GM18519 (cell line): ENCODE data around the gene AFF2.

ENCODE experiments used
- ATAC-seq: cut with Tn5 transposase; IDR thresholded peaks from one replicate; pipeline ENCODE4 v1.9.1; 2021; ENCODE audit warnings: mild to moderate bottlenecking, moderate library complexity; ENCODE audit not compliant: unreplicated experiment, low FRiP score

AFF2 gene

DNA sequence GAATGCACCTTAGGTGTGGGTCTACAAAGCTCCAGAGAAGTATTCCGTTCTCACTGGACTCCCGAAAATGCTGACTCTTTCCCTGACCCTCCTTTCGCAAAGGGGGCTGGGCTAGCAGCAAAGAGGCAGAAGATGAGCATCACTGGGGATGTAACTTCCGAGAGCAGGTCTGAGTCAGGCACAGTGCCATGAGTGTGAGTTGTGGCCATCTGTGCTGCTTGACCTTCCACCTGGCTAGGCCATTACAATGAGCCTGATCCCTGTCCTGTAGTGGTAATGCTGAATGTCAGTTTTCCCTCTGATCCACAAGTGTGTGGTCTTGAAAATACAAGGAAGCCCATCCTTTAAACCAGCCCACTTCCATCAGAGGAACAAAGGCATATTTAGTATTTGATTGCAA lies 479.4 kb downstream of the AFF2 start:
- no peak for ATAC-seq

GRCh38 chrX:148984238-148984637 lies 483.8 kb downstream of the AFF2 start:
- no peak for ATAC-seq

DNA sequence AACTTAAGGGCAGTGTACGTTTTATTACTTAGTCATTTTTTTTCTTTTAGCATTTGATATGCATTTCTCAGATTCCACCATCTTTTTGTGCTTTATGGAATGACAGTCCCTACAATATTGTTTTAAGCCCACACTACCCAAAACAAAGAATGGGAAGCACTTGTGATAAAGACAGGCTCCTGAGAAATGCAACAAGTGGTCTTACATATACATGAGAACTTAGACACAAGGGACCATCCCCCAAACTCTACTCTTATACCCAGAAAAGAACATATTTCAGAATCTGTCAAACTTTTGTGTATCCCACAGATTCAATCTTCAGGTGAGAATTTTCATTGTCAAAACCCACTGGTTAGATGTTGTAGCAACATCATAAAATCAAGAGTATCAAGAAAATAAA lies 491.1 kb downstream of the AFF2 start:
- ATAC-seq = no peak

- ATAC-seq = no peak
Measured at GRCh38 chrX:148995661-148996060, 495.2 kb downstream of the AFF2 start.

GRCh38 chrX:149002320-149002719 lies 501.9 kb downstream of the AFF2 start:
- no peak for ATAC-seq

GRCh38 chrX:149003863-149004660 lies 503.6 kb downstream of the AFF2 start:
- no peak for ATAC-seq

- no peak for ATAC-seq
Measured at GRCh38 chrX:149004936-149005335, 504.5 kb downstream of the AFF2 start.

GRCh38 chrX:149006235-149006634 lies 505.8 kb downstream of the AFF2 start:
- ATAC-seq = no peak

DNA sequence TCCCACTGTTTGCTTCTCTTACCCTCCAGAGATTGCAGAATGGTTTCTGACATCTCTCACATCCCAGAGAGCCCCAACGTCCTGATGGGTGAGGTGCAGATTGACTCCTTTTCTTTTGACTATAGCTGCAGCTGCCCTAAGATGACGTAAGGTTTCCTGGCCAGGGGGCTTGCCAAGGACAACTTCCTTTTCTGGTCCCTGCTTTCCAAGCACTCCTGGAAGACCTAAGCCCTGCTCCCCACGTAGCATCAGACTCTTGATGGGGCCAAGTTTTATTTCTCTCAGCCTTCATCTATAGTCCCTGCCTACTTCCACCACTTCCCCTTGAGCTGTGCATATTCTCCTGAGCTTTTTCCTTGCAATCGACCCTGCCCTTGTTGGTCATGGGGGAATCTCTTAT lies 507.0 kb downstream of the AFF2 start:
- ATAC-seq = no peak

DNA sequence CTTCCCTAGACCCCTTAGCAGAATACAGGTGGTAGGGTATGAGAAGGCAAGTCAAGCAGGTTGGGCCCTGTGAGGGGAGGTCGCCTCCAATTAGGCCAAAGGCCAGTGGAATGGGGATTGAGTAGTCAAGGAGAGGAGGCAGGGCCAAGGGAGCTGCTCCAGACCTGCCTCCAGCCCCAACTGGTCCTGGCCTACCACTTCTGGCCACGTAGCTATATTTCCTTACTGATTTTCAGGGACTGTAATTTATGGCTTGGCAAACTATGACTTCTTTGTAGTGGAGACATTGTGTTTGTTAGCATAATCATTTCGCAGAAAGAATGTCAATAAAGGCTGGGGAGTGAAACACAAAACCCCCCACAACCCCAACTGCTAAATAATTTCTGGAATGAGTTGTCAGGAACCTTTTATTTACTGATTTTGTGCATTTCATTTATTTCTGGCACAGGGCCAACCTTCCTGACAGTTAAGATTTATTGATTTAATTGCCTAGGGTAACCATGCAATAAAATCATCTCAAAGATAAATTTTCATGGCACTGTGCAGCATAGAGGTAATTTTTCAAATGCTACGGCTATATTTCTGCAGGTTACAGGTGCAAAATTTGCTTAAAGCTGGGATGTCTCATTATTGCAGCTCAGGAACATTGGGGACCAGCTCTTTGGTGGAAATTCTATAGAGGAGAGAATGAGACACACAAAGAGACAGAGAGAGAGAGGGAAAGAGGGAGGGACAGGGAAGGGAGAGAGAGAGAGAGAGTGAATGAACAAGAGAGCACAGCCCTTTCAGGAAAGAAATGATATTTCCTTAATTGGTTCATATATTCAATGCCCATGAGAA lies 509.8 kb downstream of the AFF2 start:
- ATAC-seq = no peak

GRCh38 chrX:149010853-149011224 lies 510.4 kb downstream of the AFF2 start:
- ATAC-seq = no peak

- ATAC-seq = no peak
Measured at GRCh38 chrX:149013081-149013480, 512.7 kb downstream of the AFF2 start.

DNA sequence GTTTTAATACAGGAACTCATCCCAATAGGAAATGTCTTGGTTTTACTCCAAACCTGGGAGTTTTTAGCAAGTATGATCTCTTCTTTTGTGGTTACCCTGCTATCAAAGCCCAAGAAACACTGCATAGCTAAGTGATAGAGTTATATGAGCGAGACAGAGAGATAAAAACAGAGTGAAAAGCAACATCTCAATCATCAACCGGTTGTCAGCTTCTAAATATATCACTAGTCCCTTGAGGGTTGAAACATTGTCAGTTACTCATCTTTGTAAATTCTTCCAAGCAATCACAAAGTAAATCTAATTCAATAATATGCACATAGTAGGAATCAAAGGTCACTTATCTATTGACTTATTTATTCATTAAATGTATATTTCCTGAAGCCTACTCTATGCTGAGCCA lies 520.7 kb downstream of the AFF2 start:
- no peak for ATAC-seq

- no peak for ATAC-seq
Measured at GRCh38 chrX:149022485-149022884, 522.1 kb downstream of the AFF2 start.

GRCh38 chrX:149032449-149032848 lies 532.0 kb downstream of the AFF2 start:
- no peak for ATAC-seq

GRCh38 chrX:149036086-149036485 lies 535.7 kb downstream of the AFF2 start:
- ATAC-seq = no peak

DNA sequence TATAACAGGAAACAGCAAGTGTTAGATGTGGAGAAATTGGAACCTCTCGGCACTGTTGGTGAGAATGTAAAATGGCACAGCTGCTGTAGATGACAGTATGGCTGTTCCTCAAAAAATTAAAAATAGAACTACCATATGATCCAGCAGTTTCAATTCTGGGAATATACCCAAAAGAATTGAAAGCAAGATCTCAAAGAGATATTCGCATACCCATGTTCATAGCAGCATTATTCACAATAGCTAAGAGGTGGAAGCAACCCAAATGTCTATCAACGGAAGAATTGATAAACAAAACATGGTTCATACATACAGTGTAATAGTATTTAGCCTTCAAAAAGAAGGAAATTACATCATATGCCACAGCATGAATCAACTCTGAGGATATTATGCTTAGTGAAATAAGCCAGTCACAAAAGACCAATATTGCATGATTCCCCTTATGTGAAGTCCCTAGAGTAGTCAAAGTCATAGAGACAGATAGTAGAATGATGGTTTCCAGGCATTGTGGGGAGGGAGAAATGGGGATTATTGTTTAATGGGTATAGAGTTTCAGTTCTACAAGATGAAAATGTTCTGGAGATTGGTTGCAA lies 537.0 kb downstream of the AFF2 start:
- no peak for ATAC-seq

- no peak for ATAC-seq
Measured at GRCh38 chrX:149039057-149039456, 538.6 kb downstream of the AFF2 start.

- no peak for ATAC-seq
Measured at GRCh38 chrX:149040873-149041535, 540.6 kb downstream of the AFF2 start.

DNA sequence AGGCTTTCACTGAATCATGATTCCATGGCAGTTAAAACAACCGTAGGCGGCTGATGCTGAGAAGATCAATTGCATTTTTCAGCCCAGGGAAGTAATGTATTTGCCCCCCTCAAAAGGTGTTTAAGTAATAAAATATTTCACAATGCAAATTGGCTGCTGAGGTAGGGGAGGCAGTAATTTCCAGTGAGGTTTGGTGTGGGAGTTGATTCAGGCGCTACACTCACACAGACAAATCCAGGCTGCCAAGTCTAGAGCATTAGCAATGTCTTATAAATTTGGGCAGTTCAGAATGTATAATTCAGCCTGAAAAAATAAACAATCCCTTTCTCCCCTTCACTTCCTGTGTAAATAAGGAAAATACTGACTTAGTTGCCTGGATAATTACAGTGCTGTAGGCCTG lies 543.0 kb downstream of the AFF2 start:
- ATAC-seq = no peak

DNA sequence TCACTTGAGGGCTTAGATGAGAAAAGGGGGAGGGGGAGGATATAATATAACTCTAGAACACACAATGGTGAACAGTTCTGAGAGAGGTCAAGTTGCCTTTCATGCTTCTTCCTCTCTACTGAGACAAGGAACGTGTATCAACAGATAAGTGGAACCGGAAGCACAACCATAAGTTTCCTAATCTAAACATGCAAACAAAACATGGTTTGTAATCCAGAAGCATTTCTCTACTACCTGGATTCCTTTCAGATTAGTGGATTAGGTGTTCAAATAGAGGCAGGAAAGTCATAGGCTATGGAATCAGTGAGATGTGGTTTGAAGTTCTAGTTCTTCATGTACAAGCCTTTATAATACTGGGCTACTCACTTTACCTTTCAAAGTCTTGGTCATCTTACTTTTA lies 544.1 kb downstream of the AFF2 start:
- no peak for ATAC-seq
